Fibroblast of the aortic adventitia (primary cell): ENCODE results near the gene ITGA11. TPM values are rescaled to one million over a fixed set of nuclear protein-coding genes. Genes with fewer than 3 reads are reported as not detected.

Experiments
- DNase-seq: peaks from one replicate; pipeline ENCODE4 v3.0.0-alpha.2; 2010; ENCODE audit warnings: low read depth
- H3K4me3 ChIP-seq: 2 replicates; pipeline ENCODE4 v1.5.1; 2011; ENCODE audit warnings: low read depth, mild to moderate bottlenecking, control low read depth, low read length, moderate library complexity
- CTCF ChIP-seq: IDR thresholded peaks from 2 replicates; pipeline ENCODE4 v1.5.1; 2011; ENCODE audit warnings: mild to moderate bottlenecking, low read length, control low read depth, inconsistent platforms; ENCODE audit not compliant: insufficient read depth
- total RNA-seq: library from RNA; depleted of rRNA; stranded (reverse); fragments of >200 nt; gene quantifications from 2 replicates; pipeline ENCODE4 v1.2.3, GENCODE V29; 2012; ENCODE audit warnings: low replicate concordance

The ITGA11 gene
- total RNA-seq, 1 donor, result 81.1 TPM

DNA sequence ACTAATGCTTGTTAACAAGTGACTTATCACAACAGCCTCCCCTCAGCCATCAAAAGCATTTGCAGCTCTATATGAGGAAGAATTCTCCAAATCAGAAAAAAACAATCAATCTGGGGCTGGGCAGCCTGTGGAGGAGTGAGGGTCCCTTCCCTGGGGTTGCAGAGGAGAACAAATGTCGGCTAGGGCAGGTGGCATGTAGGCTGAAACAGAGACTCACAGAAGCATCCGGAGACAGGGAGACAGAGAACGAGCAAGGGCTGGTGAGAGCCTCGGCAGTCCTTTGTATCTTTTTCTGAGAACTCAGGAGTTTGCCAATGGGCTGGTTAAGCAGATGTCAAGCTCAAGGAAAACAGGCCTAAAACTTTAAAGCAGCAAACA, 15.8 kb downstream of the ITGA11 start:
- TF ChIP-seq CTCF, result no peak
- DNase-seq, result no peak
- no peak overlapping the region for H3K4me3 ChIP-seq

DNA sequence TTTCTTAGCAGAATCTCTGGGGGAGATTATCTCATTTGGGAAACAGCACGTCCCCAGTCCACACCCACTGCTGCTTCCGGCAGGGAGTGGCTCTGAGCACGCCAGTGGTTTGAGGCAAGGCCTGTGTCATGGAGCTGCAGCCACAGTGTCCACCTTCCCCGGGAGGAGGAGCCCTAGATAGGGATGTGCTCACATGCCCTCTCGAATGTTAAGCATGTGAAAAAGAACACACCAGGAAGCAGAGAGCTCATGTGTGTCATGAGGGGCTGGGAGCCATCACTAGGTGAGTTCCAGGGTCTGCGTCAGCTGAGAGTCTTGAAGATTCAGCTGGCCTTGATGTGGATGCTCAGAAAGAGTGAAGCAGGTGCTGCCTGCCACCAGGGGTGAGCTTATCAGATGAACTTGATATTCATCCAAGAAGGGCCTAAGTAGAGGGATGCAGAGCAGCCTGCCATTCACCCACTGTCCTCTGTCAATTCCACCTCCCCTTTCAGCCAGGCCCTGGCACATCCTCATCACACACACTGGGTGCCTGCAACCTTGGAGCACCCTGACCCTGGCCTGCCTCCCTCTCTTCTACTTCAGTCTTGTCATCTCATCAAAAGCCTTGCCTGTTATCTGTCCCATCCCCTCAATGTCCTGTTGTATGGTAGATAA, 16.3 kb downstream of the ITGA11 start:
- no peak overlapping the region for H3K4me3 ChIP-seq
- TF ChIP-seq CTCF, result no peak
- no peak for DNase-seq

DNA sequence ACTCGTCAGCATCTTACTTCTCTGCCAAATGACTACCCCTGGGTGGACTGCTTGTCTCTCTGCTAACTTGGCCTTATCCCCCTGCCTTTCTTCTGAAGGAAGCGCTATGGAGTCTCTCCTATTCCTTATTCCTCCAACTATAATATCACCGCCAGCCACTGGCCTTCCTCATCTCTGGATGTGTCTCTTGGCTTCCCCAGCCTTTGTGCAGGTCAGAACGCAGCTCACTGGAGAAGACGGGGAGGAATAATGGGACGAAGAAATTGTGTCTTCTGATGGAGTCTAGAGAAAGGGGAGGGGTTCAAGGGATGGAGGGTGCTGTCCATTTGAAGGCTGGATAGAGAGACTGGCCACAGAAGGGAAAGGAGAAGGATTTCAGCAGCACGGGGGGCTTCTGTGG, 16.9 kb downstream of the ITGA11 start:
- DNase-seq, result no peak
- no peak overlapping the region for H3K4me3 ChIP-seq
- no peak for TF ChIP-seq CTCF

GRCh38 chr15:68414591-68414990, 17.4 kb downstream of the ITGA11 start:
- DNase-seq, result no peak
- TF ChIP-seq CTCF, result no peak
- H3K4me3 ChIP-seq, result no peak overlapping the region

GRCh38 chr15:68414206-68414555, 17.8 kb downstream of the ITGA11 start:
- no peak for DNase-seq
- no peak for TF ChIP-seq CTCF
- no peak overlapping the region for H3K4me3 ChIP-seq

- no peak overlapping the region for H3K4me3 ChIP-seq
- DNase-seq, result peak; percentile 79
- no peak for TF ChIP-seq CTCF
Observed at GRCh38 chr15:68413363-68414205, 18.4 kb downstream of the ITGA11 start.
